IPS-18c (cell line): ENCODE measurements around the gene DLL1.

ENCODE experiments used
- H3K4me3 ChIP-seq: 2 replicates; pipeline ENCODE4 v1.7.0; 2013; ENCODE audit warnings: low read depth, mild to moderate bottlenecking, low read length, moderate library complexity; ENCODE audit not compliant: insufficient read depth
- H3K9me3 ChIP-seq: one replicate; pipeline ENCODE4 v1.6.1; 2013; ENCODE audit warnings: mild to moderate bottlenecking, low read length, moderate library complexity; ENCODE audit not compliant: control insufficient read depth, insufficient read depth

DLL1 gene

DNA sequence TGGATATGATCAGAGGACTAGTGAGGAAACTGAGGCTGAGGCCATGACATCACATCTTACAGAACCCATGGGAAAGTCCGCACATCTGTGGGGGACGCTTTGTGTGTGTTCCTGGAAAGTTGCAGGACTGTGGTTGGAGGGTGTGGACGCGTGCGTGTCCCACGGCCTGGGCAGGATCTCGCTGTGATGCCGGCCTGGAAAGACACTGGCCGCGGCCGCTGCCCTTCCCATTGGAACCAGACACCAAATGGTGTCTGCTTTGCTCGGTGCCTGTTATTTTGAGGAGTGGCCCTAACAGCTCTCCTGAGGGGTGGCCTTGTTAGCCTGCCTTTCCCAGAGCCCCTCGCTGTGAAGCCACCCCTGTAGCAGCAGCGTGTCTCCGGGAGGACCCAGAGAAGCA lies 41.1 kb downstream of the DLL1 start:
- no peak overlapping the region for H3K4me3 ChIP-seq
- no peaks in the 10 kb centered on the region for H3K9me3 ChIP-seq

DNA sequence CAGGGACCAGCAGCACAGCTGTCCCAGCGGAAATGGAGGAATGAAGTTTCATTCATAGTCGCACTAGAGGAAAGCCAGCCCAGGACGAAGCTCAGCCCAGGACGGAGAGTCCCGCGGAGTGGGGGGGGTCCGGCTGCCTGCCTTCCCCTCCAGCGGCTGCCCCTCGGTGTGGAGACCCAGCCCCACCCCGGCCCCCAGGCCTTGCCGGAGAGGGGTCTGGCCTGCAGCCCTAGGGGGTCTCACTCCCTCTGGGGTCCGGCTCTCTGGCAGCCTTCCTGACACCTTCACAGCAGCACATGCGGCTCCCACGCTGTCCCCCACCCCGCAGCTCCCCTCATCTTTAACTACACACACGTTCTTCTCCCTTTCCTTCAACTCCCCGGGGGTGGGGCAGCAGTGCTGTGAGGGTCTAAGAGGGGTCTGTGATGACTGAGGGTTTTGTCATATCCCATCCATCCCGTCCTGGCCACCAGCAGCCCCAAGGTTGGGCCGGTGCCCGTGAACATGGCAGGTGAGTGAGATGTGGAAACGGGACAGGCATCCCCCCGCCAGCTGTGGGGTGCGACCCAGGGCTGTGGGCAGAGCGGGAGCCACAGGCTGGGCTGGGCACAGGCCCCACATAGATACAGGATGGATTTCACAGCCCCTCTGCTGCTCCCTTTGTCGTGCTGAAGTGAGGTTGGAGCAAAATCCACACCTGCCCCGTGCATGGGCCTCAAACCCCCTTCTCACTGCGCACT lies 41.8 kb downstream of the DLL1 start:
- Histone ChIP-seq H3K4me3 (no peak overlapping the region), H3K9me3 (no peaks in the 10 kb centered on the region)

DNA sequence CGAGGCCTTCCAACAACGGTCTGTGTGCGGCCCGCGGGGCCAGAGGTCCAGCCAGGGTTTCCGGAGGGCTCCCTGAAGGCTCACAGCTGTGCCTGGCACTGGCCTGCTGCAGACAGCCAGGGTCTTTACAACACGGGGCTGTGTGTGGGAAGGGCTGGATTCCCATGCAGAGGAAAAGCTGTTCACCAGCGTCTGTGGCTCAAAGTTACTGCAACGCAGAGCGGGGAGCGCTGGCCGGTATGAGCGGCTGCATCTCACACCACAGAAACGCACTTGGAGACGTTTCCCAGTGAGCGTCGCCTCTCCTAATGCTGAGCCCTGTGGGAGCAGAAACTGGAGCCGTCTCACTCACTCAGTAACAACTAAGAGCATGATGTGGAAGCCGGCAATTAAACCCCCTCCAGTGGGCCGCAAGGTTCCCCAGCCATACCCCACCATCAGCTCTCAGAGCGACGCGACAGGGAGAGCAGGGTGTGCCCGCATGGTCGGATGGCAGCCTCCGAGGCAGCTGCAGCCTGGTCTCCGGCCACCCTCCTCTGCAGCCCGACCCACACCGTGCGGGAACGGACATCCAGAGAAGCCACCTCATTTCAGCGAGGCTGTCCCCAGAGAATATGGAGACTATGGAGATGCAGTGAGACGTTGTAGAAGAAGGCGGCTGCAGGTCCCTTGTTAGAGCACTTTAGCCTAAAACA lies 42.6 kb downstream of the DLL1 start:
- no peaks in the 10 kb centered on the region for H3K9me3 ChIP-seq

DNA sequence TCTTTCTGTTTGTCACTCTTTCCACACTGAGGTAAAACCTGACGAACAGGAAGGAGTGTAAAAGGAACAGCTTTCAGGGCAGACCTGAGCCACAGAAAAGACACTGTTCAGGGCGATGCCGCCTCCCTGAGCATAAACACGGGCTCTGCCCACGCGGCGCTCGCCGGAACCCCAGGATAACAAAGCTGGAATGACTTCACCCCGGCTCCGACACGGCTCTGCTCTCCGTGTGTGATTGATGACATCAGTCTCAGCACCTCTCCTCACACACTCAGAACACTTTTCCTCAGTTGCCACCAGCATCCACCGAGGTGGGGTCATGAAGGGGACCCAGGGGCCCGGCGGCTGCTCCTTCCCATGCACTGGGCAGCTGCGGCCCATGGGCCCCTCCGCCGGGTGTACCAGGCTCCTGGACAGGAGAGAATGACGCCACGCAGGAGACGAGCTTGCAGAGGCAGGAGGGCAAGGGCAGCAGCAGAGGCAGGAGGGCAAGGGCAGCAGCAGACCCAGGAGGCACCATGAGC lies 43.6 kb downstream of the DLL1 start:
- no peaks in the 10 kb centered on the region for H3K9me3 ChIP-seq
- H3K4me3 ChIP-seq: no peak overlapping the region

More for the DNA sequence above, 42.6 kb downstream of the DLL1 start:
- H3K4me3 ChIP-seq: no peak overlapping the region

DNA sequence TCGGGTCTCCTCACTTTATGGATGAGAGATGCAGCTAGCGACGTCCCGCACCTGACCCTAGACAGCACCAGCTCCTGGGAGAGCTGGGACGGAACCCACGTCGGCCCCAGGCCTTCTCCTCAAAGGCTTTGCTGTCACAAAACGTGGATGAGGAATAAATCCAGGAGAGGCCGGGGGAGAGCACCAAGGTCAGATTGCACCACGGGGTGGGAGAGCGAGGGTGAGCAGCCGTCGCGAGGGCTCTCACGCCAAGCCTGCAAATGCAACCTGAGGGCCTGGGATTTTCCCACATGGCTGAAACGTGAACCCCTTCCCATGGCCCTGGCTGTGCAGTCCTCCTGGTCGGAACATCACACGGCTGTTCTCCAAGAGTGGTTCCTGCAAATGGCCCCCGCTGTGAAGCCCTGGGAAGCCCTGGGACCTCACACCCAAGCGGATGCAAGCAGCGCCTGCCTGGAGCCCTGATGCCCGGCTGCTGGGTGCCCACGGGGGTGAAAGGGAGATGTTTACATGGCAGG lies 45.3 kb downstream of the DLL1 start:
- no peak overlapping the region for H3K4me3 ChIP-seq
- H3K9me3 ChIP-seq: no peaks in the 10 kb centered on the region

DNA sequence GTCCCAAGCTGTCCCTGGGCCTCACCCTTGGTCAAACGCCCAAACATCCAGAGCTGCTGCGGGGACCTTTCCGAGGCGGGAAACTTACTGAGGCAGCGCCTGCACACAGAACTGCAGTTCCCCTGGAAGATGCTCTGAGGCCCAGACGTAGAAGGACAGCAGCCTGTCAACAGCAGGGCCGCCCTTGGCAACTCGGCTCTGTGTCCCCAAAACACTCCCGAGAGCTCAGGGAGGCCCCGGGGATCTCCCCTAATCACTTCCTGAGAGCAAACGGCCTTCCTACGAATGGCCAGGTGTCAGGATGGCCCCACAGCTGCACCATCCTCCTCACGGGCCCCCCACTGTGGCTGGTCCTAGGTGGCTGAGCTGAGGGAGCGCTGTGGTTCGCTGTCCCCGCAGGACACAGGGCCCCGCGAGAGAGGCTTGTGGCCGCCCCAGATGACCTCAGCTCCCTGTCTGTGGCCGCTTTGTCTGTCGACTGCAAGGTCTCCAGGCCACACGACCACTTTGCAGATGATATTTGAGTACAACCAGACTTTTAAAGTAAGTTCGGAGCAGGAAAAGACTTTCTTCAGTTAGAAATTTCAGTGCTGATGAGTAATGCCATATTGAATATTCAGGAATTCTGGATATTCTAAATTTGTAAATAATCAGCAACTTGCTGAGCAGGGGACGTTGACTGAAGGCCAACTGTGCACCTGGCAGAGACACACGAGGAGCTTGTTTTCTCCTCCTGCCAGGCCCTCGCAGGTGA lies 46.0 kb downstream of the DLL1 start:
- H3K9me3 ChIP-seq: no peaks in the 10 kb centered on the region
- H3K4me3 ChIP-seq: no peak overlapping the region

DNA sequence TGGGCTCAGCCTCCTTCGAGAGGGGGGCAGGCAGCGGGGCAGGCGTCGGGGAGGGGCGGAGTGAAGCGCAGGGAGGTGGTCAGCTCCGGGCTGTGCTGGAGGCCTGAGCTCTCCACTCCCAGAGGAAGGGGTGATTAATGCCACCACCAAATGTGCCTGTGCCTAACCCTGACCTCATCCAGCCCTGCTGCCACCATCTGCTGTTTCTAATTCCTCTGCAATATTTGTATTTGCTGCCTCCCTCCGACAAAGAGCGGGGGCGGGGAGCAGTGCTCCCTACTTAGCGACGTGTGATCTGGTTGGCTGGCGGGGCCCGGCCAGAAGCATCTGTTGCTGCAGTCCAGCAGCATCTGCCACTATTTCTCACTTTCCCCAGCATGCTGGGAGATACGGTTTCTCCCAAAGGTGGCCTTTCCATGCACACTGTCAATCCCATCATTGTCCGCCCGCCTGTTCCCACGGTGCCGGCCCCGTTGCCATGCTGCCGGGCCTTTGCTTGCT lies 47.0 kb downstream of the DLL1 start:
- Histone ChIP-seq H3K4me3 (no peak overlapping the region), H3K9me3 (no peaks in the 10 kb centered on the region)

DNA sequence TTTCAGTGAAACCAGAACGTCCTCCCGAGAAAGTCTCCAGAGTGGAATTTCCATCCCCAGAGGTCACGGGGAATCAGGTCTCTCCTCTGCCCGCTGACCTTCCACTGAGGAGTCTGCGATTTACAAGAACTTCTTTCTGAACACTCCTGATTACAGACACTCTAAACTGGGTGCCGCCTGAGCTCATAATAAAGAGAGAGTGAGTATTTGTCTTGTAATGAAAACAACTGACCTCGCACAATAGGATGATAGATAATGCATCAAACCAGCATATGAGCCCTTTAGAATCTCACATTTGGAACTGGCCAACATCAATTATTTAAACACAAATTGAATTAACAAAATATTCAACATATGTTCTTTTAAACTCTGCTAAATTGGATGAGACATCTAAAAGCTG lies 47.5 kb downstream of the DLL1 start:
- H3K4me3 ChIP-seq: no peak overlapping the region
- H3K9me3 ChIP-seq: no peaks in the 10 kb centered on the region

DNA sequence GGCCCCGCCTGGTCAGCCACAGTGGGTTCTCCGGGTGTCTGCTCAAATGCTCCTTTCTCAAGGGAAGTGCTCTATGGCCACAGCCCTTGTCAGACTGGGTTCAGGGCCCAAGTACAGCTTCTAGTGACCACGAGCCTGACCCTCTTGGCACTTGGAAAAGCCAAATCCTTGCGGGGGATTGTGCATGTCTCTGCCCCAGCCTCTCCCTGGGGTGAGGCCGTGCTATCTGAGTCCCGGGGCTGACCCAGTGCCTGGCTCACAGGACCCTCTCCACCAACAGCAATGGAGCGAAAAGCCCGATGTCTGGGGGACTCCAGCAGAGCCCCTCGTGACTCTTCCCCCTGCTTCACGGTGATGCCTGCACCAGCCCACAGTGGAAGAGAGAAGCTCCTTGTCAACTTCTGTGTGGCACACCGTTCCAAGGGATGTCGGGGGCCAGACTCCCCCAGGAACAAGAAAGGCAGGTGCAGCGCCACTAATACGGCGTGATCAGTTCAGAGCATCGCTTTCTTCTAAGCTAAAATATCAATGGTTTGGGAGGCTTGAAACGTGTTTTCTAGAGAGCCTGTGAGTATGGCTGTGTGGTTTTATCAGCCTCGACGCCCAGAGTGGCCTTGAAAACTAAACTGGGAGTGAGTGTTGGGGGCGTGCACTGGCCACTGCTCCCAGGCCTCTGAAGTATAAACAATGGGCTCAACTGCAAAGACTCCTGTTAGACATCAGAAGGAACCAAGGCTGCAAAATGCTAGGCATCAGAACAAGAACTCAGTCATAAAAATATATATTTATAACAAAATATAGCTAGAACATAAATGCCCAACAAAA lies 51.9 kb downstream of the DLL1 start:
- Histone ChIP-seq H3K9me3 (no peaks in the 10 kb centered on the region), H3K4me3 (no peak overlapping the region)

DNA sequence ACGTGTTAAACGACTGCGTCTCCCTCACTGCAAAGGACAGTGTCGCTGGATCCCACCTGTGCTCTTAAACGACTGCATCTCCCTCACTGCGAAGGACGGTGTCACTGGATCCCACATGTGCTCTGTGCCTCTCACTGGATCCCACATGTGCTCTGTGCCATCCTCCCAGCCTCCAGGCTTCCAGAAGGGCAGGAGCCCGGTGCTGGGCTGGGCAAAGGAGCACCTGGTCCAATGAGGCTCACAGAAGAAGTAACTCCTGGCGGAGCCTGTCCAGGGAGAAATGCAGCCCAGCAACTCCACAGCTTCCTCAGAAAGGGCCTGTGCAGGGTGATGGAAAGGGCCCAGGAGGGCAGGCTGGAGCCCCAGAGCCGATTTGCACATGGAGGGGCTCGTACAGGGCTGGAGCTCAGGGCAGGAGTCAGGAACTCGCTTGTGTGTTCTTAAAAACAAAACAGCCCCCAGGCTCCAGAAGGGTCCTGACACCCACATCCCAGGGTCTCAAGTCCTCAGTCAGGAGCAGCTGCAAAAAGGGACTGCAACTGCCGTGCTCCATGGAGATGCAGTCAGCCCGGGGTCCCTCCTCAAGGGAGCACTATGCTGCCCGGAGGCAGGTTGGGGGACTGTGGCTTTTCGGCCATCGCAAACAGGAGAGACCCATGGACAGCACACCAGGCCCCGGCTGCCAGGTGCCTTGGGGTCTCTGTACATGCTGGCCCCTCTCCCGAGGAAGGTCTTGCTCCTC lies 52.7 kb downstream of the DLL1 start:
- Histone ChIP-seq H3K4me3 (no peak overlapping the region), H3K9me3 (no peaks in the 10 kb centered on the region)

DNA sequence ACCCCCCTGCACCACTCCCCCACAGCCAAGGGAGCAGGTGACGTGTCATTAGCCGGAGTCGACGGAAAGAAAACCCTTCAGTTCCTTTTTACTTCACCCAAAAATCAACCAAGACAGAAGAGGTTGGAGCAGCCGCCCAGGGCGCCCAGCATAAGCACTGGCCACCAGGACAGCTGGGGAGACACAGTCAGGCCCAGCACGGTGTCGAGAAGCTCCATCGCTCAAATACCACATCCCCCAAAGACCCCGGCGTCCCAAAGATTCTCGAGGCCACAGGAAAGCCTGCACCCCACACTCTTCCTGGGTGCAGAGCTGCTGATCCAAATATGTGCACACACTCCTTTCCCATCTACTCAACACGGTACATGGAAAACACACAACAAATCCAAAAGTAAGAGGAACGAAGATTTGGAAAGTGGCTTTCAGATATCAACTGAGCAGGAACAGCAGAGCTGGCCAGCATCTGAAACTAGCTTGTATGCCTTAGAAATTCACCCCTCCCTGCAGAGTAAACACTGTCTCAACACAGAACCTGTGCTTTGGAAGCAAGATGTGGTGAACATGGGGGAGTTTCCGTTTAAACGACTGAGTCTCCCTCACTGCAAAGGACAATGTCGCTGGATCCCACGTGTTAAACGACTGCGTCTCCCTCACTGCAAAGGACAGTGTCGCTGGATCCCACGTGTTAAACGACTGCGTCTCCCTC lies 54.6 kb downstream of the DLL1 start:
- Histone ChIP-seq H3K9me3 (no peaks in the 10 kb centered on the region), H3K4me3 (no peak overlapping the region)

DNA sequence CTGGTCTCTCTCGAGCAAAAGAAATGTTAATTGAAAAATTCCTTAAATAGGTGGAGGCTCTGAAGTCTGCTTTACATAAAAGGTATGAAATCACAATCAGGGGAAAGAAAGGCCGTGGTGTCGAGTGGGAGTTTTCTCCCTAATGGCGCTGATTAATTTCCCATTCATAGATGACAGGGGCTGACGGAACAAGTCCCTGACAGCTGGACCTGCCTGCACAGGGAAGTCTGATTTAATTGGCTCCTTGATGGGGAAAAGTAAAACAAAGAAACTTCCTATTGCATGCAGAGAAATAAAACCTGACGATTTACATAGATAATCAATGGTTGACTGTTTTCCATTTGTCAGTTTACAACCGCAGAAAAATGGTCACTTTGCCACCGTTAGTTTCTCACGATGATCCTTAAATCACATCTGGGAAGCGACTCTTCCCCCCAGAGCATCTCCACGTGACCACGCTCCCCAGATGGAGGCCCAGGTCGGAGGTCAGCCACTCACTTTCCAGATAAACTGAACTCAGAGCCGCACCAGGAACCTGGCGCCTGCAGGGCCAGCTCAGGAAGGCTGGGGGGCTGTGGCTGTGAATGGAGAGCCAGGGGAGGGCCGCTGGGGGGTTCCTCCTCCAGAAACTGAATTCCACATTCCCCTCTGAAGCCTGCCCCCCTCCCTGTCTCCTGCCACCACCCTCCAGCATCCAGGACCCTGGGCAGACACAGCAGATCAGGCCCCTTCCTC lies 55.3 kb downstream of the DLL1 start:
- H3K9me3 ChIP-seq: no peaks in the 10 kb centered on the region
- no peak overlapping the region for H3K4me3 ChIP-seq

DNA sequence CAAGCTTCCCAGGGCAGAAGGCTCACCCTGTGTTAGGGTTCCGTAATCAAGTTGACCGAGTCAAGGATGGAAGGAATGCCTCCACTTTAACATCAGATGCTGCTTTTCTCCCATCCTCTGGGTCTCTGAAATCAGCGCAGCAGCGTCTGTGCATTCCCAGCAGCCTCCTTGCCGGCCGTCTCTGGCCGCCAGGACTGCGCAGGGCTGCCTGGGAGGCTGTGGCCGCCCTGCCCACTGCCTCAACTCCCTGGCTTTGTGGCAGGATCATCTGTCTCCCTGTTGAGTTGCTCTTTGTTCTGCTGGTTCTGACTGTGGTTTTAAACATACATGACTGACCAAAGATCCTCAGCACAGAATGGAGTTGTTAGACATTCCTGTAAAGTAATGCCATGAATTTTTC lies 56.5 kb downstream of the DLL1 start:
- Histone ChIP-seq H3K4me3 (no peak overlapping the region), H3K9me3 (no peaks in the 10 kb centered on the region)

DNA sequence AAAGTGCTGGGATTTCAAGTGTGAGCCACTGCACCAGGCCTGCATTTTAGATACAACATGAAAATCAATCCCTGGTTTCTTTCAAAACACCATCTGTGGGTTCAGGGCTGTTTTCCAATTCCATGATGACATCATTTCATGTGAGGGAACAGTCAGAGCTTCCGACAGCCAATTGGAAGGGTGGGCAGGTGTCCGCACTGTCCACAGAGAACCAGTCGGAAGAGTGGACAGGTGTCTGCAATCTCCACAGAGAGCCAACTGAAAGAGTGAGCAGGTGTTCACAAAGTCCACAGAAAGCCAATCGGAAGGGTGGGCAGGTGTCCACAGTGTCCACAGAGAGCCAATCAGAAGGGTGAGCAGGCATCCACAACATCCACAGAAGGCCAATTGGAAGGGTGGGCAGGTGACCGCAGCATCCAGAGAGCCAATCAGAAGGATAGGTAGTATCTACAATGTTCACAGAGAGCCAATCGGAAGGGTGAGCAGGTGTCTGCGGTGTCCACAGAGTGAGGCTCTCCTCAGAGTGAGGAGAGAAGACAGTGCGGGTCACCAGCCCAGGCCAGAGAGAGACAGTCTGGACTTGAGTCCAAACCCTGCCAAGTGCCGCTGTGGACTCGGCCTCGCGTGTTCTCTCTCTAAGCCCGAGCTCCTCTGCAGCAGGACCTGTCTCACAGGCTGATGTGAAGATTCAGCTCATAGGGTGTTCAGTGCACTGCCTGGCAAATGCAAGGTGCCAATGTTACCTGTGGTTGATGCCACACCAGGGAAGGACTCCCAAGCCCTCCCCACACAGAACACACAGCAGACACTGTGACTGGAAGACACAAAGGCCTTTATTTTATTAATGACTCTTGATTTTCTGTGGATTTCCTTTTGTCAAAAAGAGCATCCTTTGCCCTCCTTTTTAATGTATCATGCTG lies 57.3 kb downstream of the DLL1 start:
- no peak overlapping the region; the same call in 1 of the 2 replicates for H3K4me3 ChIP-seq
- no peaks in the 10 kb centered on the region for H3K9me3 ChIP-seq
